Right lobe of liver (tissue), 4 donors: ENCODE data around the gene RTTN.

ENCODE experiments used
- CTCF ChIP-seq, 4 donors: fragments of 200-600 bp in 3 of 4; fragments of 450-650 bp in 1 of 4; IDR thresholded peaks; one replicate each; pipeline versions ENCODE4 v1.5.1 to v1.8.0; 2016 to 2022; ENCODE audit warnings: antibody characterized with exemption in 4 of 4, mild to moderate bottlenecking in 2 of 4
- POLR2A ChIP-seq: fragments of 450-650 bp; IDR thresholded peaks from one replicate; pipeline ENCODE4 v1.6.1; 2017; ENCODE audit warnings: antibody characterized with exemption, mild to moderate bottlenecking
- donor health status: DM: no; HTN: no; CAD: no.
- donor health status: DM: no; HTN: no; CAD: no.
- donor health status: DM: no; HTN: yes; CAD: no.

- TF ChIP-seq CTCF (IDR thresholded peaks at IDR 0.05) (no peak), POLR2A (no peak)
These were observed 177.4 kb downstream of the RTTN start for GRCh38 chr18:70028084-70028483.
